ENCODE data around the gene SLC7A6.

SLC7A6 gene

GRCh38 chr16:68313116-68313515, 48.8 kb downstream of the SLC7A6 start:
- no peak for TF ChIP-seq CTCF (IDR thresholded peaks at IDR 0.05; ENCODE audit: insufficient read depth, low read depth, low read length, missing control alignments)
- no peak for DNase-seq (ENCODE audit: low read depth)
- no peak overlapping the region for H3K4me3 ChIP-seq (ENCODE audit: low read length)

GRCh38 chr16:68319185-68319908, 55.0 kb downstream of the SLC7A6 start:
- no peak overlapping the region for H3K4me3 ChIP-seq (ENCODE audit: low read length)
- DNase-seq (ENCODE audit: low read depth) = no peak
- TF ChIP-seq CTCF (IDR thresholded peaks at IDR 0.05; ENCODE audit: insufficient read depth, low read depth, low read length, missing control alignments) = no peak

- TF ChIP-seq CTCF (IDR thresholded peaks at IDR 0.05; ENCODE audit: insufficient read depth, low read depth, low read length, missing control alignments) = no peak
- DNase-seq (ENCODE audit: low read depth) = no peak
- no peak overlapping the region for H3K4me3 ChIP-seq (ENCODE audit: low read length)
These were observed 60.0 kb downstream of the SLC7A6 start for GRCh38 chr16:68324336-68324735.

GRCh38 chr16:68324780-68325357, 60.5 kb downstream of the SLC7A6 start:
- no peak overlapping the region for H3K4me3 ChIP-seq (ENCODE audit: low read length)
- peak; percentile 32 for DNase-seq (ENCODE audit: low read depth)
- no peak for TF ChIP-seq CTCF (IDR thresholded peaks at IDR 0.05; ENCODE audit: insufficient read depth, low read depth, low read length, missing control alignments)

- peak; percentile 88 for DNase-seq (ENCODE audit: low read depth)
- peak; percentile 98 for TF ChIP-seq CTCF (IDR thresholded peaks at IDR 0.05; ENCODE audit: insufficient read depth, low read depth, low read length, missing control alignments)
- no peak overlapping the region for H3K4me3 ChIP-seq (ENCODE audit: low read length)
These were observed 64.0 kb downstream of the SLC7A6 start for GRCh38 chr16:68328151-68328859.

- H3K4me3 ChIP-seq (ENCODE audit: low read length) = no peak overlapping the region
- DNase-seq (ENCODE audit: low read depth) = no peak
- no peak for TF ChIP-seq CTCF (IDR thresholded peaks at IDR 0.05; ENCODE audit: insufficient read depth, low read depth, low read length, missing control alignments)
These were observed 64.6 kb downstream of the SLC7A6 start for GRCh38 chr16:68328860-68329390.

Measured in epithelial cell of esophagus (primary cell).